ENCODE results near the gene SKOR1.

DNA sequence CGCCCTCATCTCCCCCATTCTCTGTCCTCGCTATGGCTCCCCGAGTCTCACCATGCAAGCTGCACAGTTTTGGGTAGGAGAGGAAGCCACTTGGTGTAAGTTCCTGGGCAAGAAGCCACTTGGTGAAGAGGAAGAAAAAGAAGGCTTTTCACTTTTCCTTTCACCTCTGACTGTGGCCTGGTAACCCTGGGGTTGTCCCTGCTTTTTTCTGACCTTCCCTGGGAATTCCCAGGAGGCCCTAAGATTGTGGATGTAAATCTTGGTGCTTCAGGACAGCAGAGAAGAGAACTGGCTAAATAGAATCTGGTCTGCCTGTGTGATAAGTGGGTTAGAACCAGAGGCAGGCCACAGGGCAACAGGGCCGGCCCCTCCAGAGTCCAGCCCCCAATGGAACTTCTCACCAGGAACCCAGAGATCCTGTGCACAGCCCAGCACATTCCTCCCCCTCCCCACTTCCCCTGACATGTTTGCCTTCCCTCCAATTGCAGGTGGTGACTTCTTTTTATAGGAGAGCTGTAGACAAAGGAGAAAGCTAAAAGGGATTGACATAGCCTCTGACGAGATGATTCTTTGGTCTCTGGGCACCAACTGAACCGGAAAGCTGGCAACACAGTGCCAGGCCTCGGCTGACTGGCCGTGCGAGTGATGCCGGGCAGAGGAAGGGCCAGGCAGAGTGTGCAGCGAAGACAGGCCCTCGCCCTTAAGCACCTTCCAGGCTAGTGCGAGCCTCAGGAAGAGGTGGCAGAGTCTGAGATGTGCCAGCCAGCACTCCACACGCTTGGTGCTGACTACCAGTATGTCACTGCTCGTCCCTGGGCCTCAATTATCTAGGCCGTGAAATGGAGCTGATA is 19.4 kb upstream of the SKOR1 start:
- no peak for TF ChIP-seq TAF1 (IDR thresholded peaks at IDR 0.05; ENCODE audit: low read depth, low read length)
- TF ChIP-seq, protein P1, sequence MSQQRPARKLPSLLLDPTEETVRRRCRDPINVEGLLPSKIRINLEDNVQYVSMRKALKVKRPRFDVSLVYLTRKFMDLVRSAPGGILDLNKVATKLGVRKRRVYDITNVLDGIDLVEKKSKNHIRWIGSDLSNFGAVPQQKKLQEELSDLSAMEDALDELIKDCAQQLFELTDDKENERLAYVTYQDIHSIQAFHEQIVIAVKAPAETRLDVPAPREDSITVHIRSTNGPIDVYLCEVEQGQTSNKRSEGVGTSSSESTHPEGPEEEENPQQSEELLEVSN (IDR thresholded peaks at IDR 0.05): no peak
- TF ChIP-seq, protein P2, sequence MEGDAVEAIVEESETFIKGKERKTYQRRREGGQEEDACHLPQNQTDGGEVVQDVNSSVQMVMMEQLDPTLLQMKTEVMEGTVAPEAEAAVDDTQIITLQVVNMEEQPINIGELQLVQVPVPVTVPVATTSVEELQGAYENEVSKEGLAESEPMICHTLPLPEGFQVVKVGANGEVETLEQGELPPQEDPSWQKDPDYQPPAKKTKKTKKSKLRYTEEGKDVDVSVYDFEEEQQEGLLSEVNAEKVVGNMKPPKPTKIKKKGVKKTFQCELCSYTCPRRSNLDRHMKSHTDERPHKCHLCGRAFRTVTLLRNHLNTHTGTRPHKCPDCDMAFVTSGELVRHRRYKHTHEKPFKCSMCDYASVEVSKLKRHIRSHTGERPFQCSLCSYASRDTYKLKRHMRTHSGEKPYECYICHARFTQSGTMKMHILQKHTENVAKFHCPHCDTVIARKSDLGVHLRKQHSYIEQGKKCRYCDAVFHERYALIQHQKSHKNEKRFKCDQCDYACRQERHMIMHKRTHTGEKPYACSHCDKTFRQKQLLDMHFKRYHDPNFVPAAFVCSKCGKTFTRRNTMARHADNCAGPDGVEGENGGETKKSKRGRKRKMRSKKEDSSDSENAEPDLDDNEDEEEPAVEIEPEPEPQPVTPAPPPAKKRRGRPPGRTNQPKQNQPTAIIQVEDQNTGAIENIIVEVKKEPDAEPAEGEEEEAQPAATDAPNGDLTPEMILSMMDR (IDR thresholded peaks at IDR 0.05; ENCODE audit: control extremely low read depth in 1 of 3, insufficient read depth in 1 of 3, low read depth in 1 of 3, low read length in 3 of 3): no peak
